COR-L47 (cell line): Measurements from ENCODE around the gene ALDH1L2.

Experiments used
- DNase-seq: peaks from one replicate; lab custom pipeline; 2025; lab: John Stamatoyannopoulos, UW

Gene ALDH1L2

DNA sequence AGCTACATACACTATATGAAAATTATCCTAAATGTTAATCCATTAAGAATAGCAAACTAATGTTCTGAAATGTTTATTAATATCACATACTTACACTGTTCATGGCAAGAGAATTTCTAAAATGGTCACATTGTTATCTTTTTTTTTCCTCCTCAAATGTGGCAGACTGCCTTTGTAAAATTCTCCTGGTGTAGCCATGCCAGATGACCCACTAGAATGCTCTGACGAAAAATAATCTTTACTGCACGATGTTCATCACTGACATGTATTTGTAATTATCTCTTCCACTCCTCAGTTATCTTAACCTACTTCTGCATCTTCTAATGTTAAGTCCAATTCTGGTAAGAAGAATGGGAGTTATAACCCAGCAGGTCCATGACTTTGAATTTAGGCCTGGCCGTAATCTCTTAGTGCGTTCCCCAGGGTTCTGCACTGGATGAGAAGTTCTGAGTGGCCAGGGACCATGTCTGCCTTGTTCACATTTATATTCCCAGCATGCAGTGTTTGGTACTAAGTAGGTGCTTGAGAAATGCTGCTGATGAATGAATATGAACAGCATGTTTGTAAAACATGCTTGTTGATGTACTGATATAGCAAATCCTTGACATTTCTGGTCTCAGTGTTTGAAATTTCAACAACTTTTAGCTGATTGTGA lies 51.4 kb downstream of the ALDH1L2 start:
- no peak for DNase-seq

DNA sequence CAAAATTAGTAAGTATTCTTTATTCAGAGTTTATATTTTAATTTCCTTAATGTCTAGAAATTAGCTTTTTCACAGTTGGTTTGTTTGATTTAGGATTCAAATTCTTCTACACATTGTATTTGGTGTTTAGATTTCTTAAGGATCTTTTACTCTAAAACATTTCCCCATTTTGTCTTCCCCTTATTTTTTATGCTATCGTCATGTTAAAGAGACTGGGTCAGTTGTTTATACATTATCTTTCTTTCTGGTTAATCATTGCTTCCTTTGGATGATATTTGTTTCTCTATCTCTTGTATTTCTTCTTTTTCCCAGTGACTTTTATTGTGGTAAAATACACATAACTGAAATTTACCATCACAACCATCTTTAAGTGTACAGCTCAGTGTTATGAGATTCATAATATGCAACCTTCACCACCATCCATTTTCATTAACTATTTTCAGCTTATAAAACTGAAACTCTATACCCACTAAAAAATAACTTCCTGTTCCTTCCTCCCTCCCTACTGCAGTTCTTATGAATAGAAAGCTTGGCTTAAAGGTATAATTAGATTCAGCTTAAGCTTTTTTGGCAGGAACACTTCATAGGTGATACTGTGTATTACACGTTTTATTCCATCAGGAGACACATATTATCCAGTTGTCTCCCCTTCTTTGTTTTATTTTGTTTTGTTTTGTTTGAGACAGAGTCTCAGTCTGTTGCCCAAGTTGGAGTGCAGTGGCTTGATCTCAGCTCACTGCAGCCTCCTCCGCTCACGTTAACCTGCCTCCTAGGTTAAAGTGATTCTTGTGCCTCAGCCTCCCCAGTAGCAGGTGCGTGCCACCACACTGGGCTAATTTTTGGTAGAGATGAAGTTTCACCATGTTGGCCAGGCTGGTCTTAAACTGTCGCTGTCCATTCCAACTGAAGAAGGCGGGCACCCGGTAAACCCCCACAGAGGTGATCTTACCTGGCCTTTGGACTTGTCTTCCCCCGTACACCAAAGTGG lies 53.1 kb downstream of the ALDH1L2 start:
- DNase-seq = peak; percentile 61

DNA sequence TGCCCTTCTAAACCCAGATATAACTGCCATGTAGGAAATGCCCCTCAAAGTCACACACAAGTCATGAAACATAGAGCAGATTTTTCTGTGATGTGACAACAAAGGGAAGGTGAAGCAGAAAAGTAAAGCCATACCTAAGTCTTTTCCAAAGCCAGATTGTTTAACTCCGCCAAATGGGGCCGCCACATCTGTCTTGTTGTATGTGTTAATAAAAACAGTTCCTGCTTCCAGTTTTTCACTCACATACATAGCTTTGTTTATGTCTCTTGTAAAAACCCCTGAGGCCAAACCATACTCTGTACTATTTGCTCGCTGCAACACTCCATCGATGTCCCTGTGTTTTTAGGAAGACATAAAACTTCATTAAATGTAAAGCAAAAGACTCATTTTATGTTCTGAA lies 57.8 kb downstream of the ALDH1L2 start:
- no peak for DNase-seq

DNA sequence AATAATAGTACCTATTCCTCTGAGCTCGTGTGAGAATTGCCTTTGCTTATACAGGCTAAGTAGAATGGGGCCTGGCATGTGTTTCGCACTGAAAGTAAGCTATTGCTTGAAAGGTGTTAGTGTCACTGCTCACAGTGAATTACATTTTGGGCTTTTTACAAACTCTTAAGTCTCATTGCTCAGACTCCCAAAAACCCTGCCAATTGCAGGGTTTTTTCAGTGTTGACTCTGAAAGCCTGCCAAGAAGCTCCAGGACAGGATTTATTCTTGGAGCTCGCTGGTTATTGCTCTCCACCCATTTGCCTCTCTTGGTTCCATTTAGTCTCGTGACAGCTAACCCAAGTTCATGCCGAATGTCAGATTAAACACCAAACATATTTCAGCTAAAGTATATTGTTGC lies 58.4 kb downstream of the ALDH1L2 start:
- DNase-seq = peak; percentile 76

DNA sequence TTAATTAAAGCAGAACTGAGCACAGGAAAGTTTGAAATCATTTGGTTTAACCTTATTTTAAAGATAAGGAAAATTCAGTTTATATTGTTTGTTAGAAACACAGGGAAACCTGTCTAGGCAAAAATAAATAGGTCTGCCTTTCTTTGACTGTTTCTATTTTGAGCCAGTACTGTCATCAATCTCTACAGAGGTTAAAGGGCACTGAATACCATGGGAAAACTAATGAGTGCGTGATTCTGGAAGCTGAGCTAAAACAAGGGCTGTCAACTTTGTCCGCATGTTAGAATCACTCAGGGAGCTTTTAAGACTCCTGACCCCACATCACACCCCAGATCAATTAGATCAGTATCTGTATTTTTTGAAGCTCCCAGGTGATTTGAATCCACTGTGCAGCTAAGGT lies 59.3 kb downstream of the ALDH1L2 start:
- DNase-seq = no peak

DNA sequence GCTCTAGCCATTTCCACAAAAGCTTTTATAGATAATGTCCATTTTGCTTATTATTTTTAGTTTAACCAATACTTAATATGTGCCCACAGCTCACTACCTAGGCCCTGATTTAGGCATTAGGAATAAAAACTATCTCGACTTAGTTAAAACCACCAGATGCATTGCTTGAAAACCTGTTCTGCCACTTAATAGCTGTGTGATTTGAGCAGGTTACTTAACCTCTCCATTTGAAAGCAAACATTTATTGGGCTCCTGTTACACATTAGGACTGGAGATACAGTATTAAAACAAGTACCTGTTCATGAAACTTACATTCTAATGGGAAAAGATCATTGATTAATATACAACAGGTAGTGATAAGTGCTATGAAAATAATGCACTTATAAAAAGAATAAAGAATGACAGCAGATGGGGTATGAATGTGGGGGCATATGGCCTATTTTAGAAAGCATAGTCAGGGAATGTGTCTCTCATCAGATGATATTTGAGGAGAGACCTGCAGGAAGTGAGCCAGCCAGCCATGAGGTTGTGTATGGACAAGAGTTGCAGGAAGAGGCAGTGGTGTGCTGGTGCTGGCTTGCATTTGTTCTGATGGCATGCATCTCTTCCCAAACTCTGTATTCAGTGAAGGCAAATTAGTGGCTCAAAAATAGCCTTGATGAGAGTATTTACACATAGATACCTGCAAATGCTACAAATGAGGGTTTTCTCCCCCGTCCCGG lies 63.9 kb downstream of the ALDH1L2 start:
- DNase-seq = no peak

DNA sequence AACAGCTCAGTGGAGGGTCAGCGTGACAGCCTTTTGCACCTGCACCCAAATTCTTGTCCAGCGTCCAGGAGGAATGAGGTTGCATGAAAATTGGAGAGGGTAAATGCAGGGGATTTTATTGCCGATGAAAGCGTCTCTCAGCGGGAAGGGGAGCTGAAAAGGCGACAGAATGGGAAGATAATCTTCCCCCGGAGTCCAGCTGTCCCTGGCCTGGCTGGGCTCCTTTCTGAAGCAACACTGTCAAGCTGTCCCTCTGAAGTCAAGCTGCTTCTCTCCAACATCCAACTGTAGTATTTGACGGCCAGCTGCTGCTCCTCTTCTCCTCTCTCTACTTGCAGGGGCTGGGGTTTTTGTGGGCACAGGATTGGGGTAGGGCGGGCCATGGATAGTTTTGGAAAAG lies 65.5 kb downstream of the ALDH1L2 start:
- no peak for DNase-seq

DNA sequence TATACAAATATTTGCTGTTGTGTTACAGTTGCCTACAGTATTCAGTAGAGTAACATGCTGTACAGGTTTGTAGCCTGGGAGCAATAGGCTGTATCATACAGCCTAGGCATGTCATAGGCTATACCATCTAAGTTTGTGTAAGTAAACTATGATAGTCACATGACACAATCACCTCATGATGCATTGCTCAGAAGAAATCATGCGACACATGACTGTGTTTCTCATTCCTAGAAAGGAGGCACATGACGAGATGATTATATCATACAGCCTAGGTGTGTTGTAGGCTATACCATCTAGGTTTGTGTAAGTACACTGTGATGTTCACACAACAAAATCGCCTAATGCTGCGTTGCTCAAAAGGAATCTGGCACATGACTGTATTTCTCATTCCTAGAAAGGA lies 66.2 kb downstream of the ALDH1L2 start:
- DNase-seq = no peak

DNA sequence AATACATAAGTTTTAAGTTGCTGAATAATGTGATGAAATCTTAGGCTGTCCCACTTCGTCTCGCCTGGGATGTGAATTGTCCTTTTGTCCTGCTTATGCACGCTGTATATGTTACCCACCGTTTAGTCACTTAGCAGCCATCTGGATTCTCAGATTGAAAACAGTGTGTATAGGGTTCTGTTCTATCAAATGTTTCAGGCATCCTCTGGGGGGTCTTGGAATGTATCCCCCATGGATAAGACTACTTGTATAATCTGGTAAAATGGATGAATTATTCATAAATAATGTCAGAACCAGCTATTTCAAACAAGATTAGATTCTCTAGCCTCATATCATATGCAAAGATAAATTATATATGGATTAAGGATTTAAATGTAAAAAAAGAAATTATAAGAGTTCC lies 68.7 kb downstream of the ALDH1L2 start:
- no peak for DNase-seq

DNA sequence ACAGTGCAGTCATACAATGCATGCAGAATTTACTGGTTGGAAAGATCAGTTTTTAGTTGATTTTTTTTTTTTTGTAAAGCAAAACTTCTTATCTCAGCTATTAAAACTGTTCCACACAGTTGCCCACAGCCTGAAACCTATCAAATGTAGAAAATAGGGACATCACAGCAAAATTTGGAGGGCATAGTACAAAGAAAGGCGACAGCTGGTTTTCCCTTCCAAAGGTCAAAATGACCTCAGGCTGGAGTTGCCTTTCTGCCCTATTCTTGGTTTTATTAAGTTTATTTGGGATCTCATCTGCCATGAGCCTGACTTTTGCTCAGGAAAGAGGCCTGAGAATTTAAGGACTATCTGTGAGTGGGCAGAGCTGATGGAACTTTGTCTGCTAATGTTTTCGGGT lies 69.7 kb downstream of the ALDH1L2 start:
- no peak for DNase-seq

DNA sequence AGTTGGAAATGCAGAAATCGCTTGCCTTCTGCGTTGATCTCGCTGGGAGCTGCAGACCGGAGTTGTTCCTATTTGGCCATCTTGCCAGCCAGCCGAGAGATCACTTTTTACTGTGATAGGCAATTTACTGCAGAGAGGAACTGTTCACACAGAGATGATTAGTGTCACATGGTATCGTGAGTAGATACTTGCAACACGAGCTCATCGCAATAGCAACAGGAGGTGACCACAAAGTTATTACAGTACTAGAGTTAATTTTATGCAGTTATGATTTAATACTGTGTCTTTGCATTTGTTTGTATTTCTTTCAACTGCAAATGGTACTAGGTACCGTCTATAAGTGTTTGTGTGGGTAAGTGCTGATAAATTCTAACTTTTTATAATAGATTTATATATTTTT lies 70.4 kb downstream of the ALDH1L2 start:
- DNase-seq = peak; percentile 2

DNA sequence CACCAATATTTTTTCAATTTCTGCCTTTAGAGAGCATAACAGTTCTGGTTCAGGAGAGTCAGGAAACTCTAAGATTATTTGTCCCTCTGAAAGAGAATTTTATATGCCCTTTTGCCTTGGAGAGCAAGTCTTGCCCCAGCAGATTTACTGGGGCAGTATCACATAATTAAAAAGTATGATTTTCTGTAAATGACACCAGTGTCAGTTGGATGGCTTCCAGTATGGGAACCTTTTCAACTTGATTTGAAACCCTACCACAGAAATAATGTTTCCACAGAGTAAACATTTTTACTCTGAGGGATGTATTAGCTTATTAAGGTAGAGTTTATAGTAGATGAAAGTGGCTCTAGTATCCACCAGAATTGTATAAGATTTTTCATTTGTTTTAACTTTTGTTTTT lies 82.8 kb downstream of the ALDH1L2 start:
- DNase-seq = no peak

DNA sequence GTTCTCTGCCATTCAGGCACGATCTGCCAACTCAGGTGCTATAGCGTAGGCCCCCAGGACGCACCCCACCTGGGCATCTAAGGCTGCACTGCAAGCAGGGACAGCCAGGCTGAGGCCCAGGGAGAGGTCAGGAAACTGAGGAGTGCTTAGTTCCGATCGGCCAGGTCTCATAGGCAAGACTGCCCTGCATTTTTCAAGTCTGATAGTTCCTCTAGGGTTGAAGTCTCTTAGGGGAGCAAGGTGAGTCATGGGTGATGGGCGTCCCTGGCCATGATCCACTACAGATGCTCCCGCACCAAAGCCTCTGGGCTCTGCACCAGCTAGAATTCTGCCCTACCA lies 84.9 kb downstream of the ALDH1L2 start:
- DNase-seq = no peak

DNA sequence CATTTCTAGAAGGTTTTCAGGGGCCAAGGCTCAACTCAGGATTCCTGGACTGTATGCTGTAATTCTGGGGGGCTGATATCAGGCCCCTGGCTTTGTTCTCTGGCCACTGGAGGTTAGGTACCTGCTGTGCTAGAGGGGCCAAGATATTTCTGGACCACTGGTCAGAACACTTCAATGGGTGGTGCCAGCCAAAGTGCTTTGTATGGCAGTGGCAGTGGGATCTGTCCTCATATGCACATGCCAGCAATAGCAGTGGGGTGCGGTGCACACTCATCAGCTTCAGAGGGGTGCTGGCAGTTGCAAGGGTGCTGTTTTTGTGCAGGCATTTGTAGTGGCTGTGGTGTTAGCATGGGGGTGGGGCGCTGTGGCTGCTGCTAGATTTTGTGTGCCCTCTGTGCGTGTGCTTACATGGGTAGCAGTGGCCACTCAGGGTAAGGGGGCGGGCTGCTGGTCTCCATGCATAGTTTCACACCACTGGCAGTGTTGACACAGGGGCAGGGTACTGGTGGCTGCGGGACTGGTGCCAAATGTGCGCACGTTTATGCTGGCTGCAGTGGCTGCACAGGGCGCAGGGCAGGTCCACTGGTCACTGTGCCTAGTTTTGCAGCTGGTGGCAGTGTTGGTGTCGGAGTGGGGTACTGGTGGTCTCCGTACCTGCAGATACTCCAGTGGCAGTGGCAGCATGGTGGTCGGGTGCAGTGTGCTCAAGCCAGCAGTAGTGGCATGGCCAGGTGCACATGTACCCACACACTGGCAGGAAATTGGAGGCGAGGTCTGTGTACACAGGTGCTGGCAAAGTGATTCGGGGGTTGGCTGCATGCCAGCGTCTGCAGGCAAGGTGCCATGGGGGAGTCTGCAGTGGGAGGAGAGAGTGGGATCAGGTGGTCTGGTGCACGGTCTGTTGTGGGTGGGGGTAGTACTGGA lies 85.6 kb downstream of the ALDH1L2 start:
- DNase-seq = peak; percentile 92

DNA sequence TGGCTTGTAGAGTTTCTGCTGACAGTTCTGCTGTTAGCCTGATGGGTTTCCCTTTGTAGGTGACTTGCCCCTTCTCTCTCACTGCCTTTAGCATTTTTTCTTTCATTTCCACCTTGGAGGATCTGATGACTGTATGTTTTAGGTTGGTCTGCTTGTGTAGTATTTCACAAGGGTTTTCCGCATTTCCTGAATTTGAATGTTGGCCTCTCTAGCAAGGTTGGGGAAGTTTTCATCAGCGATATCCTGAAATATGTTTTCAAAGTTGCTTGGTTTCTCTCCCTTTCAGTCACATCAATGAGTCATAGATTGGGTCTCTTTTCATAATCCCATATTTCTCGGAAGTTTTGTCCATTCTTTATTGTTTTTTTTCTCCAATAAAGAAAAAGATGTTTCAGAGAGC lies 86.7 kb downstream of the ALDH1L2 start:
- DNase-seq = no peak

DNA sequence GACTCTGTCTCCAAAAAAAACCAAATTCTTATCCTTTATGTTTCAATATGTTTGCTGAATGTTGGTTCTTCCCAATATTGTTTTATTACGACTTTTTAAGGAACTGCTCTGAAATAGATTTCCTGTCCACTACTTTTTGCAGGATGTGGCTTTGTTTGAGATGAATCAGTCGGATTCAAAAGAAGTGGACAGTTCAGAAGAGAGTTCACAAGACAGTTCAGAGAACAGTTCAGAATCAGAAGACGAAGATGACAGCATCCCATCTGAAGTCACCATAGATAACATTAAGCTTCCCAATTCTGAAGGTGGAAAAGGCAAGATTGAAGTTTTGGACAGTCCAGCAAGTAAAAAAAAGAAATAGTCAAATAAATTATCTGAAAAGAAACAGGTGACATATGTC lies 89.9 kb downstream of the ALDH1L2 start:
- no peak for DNase-seq

DNA sequence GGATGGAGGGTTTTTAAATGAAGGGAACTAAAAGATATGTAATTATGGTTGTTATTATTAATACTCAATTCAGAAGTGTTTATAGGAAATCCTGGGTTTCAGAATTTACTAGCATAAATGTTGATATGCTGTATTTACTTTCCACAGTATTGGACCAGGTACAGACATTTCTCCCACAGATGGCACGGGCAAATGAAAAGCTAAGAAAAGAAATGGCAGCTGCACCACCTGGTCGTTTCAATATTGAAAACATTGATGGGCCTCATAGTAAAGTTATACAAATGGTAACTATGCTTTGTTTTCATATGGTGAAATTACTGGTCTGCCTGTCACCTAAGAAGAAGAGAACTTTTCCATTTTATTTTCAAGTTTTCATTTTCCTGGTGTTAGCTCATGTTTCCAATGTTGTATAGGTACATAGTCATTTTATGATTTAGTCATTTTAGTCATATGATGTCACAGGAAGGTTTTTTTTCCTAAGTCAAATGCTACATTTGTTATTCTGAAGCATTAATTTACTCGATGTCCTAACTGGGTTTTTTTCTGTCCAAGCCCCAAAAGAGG lies 92.6 kb downstream of the ALDH1L2 start:
- no peak for DNase-seq

DNA sequence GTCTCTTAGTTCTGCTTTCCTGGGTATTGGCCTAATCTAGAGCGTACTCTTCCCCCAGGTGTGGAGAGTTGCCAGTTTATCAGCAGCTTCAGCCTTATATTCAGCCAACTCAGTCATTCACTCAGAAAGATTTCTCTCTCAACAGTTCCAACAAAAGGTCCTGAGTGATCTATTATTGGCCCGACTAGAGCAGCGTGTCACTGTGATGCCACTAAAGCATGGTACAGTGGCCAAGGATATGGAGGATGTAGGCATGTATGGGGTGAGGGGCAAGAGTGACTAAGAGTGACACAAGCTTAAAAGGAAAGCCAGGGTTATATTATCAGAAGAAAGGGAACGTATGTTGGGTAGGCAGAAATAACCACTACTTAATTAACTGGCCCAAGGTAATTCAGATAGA lies 93.3 kb downstream of the ALDH1L2 start:
- no peak for DNase-seq

DNA sequence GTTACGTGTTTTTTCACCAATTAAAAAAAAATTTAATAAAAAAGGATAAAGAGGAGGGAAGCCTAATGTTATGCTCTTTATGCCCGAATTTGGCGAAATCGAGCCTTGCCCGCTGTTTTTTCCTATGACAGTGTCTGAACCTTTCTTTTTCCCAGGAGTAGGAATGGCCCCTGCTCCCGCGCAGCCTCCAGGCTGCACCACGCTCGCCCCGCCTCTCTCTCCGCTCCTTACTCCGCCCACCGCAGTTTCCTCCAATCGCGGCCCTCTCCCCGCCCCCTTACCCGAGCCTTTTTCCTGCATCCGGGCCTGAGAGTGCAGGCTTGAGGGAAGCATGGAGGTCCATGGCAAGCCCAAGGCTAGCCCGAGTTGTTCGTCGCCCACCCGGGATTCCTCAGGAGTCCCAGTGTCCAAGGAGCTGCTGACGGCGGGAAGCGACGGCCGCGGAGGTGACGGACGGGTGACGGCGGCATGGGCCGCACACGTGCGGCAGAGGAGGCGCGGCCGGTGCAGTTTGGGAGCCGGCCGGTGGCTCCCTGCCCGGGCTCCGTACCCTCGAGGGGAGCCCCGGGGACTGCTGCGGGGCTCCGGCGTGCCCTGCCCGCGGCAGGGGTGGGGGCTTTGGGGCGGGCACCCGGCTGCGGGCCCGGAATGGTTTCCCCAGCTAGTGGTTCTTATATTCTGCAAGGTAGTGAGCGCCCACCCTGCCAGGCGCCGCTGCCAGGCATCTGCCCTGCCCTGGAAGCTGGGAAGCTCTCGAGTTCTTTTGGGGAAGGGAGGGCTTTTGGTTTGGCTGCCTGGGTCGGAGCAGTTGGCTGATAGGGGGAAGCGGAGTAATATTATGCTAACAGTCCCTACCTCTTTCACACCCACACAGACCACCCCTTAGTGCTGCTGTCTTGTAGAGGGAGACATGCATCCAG lies 98.0 kb downstream of the ALDH1L2 start, which contains the start of gene NOPCHAP1:
TSS of gene NOPCHAP1 (plus strand) at position 295 of the 920 bp plus-strand sequence. CDS start at position 332, 37 bp downstream.
- peak; percentile 90 for DNase-seq

DNA sequence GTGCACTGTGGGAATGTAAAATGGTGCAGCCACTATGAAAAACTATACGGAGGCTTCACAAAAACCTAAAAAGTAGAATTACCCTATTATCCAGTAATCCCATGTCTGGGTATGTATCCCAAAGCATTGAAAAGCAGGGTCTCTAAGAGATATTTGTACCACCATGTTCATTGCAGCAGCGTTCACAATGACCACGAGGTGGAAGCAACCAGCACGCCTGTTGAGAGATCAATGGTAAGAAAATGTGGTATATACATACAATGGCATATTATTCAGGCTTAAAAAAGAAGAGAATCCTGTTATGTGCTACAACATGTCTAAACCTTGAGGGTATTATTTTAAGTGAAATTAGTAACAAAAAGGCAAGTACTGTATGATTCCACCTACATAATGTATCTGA lies 99.1 kb downstream of the ALDH1L2 start:
- DNase-seq = no peak
